Gastroesophageal sphincter (tissue), 4 donors: ENCODE data around the gene RXRA. TPM values are rescaled to one million over a fixed set of nuclear protein-coding genes. Genes with fewer than 3 reads are reported as not detected.
A peak's percentile ranks its signal among the peaks of the same experiment; 100 is the strongest.

Source experiments
- ATAC-seq: fragments of 150-250 bp; one replicate; pipeline ENCODE4 v1.9.1; 2016; ENCODE audit warnings: mild to moderate bottlenecking, moderate library complexity
- H3K27ac ChIP-seq, 4 donors: fragments of 200-600 bp; sonication (generic) in 3 of 4; 1 replicate in 3 of 4; 2 replicates in 1 of 4; pipeline ENCODE4 v1.5.1; 2016 to 2019
- H3K27me3 ChIP-seq: fragments of 200-600 bp; sonication (generic); one replicate; pipeline ENCODE4 v1.5.1; 2019
- H3K36me3 ChIP-seq, 2 donors: fragments of 200-600 bp; sonication (generic); one replicate each; pipeline ENCODE4 v1.5.1; 2019; ENCODE audit warnings: control low read depth in 1 of 2
- H3K4me1 ChIP-seq, 3 donors: fragments of 200-600 bp; sonication (generic); 1 replicate in 2 of 3; 2 replicates in 1 of 3; pipeline ENCODE4 v1.5.1; 2016 to 2019; ENCODE audit warnings: control low read depth in 2 of 3
- H3K4me3 ChIP-seq, 2 donors: fragments of 200-600 bp; sonication (generic); one replicate each; pipeline ENCODE4 v1.5.1; 2019; ENCODE audit warnings: mild to moderate bottlenecking in 1 of 2, moderate library complexity in 1 of 2
- H3K9me3 ChIP-seq, 3 donors: fragments of 200-600 bp; sonication (generic); one replicate each; pipeline ENCODE4 v1.5.1; 2017 to 2019; ENCODE audit warnings: control low read depth in 2 of 3
- CTCF ChIP-seq, 4 experiments: fragments of 200-600 bp in 2 of 4; fragments of 450-650 bp in 2 of 4; sonication (generic) in 1 of 4; IDR thresholded peaks; one replicate each; pipeline ENCODE4 v1.5.1; 2017 to 2019; ENCODE audit warnings: antibody characterized with exemption in 4 of 4, mild to moderate bottlenecking in 2 of 4, moderate library complexity in 2 of 4
- EP300 ChIP-seq: sonication (generic); formaldehyde crosslinking; IDR thresholded peaks from one replicate; pipeline ENCODE4 v1.6.1; 2017; ENCODE audit warnings: antibody characterized with exemption, mild to moderate bottlenecking
- POLR2A ChIP-seq, 2 donors: fragments of 450-650 bp; IDR thresholded peaks; one replicate each; pipeline ENCODE4 v1.6.1; 2017; ENCODE audit warnings: antibody characterized with exemption in 2 of 2, mild to moderate bottlenecking in 2 of 2, moderate library complexity in 1 of 2
- POLR2AphosphoS5 ChIP-seq: sonication (generic); formaldehyde crosslinking; IDR thresholded peaks from one replicate; pipeline ENCODE4 v1.6.1; 2017; ENCODE audit warnings: antibody characterized with exemption
- WGBS, 2 donors: methylation state at CpG; one replicate each; pipeline ENCODE4 v1.1.5; 2018; ENCODE audit warnings: low coverage in 1 of 2; 5-methylcytosine and 5-hydroxymethylcytosine counted together
- total RNA-seq, 4 donors: library from RNA; depleted of rRNA; stranded (reverse); fragments of >200 nt; gene quantifications; one replicate each; pipeline ENCODE4 v1.1.0, GENCODE V29; 2016

Gene RXRA
- total RNA-seq, 4 donors from 2014 or later: 45.1 to 78.9 (median 55.3) TPM

GRCh38 chr9:134455021-134455471 lies 128.8 kb downstream of the RXRA start:
- Histone ChIP-seq H3K27me3 (no peaks in the 10 kb centered on the region), H3K9me3 (no peaks in the 10 kb centered on the region), H3K4me1 (peaks cover 0 to 52% (median 34%) of the 10 kb centered on the region in 3 donors), H3K27ac (peak overlapping the region in 3 of 4 donors; percentile 82 to 91 (median 88)), H3K36me3 (no peaks in the 10 kb centered on the region), H3K4me3 (no peak overlapping the region)
- 85 to 86% methylated on average over 2 to 6 of the region's 13 CpGs for WGBS, 2 donors
- ATAC-seq: no peak
- TF ChIP-seq EP300: no peak

- Histone ChIP-seq H3K36me3 (no peaks in the 10 kb centered on the region), H3K9me3 (no peaks in the 10 kb centered on the region), H3K4me1 (peaks cover 0 to 52% (median 34%) of the 10 kb centered on the region in 3 donors), H3K4me3 (peak overlapping the region in 1 of 2 donors; percentile 46), H3K27me3 (no peaks in the 10 kb centered on the region), H3K27ac (peak overlapping the region; percentile 68 to 91 (median 85))
- TF ChIP-seq POLR2AphosphoS5: no peak
- no peak for TF ChIP-seq POLR2A (IDR thresholded peaks at IDR 0.05)
- no peak for TF ChIP-seq EP300
- TF ChIP-seq CTCF (IDR thresholded peaks at IDR 0.05): no peak
- no peak for ATAC-seq
- WGBS, 2 donors: no CpG with 5 or more reads among the region's 15 CpGs
Observed at GRCh38 chr9:134455537-134455933, 129.3 kb downstream of the RXRA start.

- H3K27ac ChIP-seq: peak overlapping the region; percentile 68 to 91 (median 85)
- H3K4me3 ChIP-seq: peak overlapping the region; percentile 17 to 46
- 0% methylated on average over 1 to 3 of the region's 41 CpGs for WGBS, 2 donors
- ATAC-seq: peak; percentile 88
- H3K9me3 ChIP-seq: peaks cover 0 to under 1% (median 0%) of the 10 kb centered on the region in 3 donors
- peaks cover 0 to 52% (median 34%) of the 10 kb centered on the region in 3 donors for H3K4me1 ChIP-seq
- no peaks in the 10 kb centered on the region for H3K27me3 ChIP-seq
- peak; percentile 75 for TF ChIP-seq POLR2AphosphoS5
- TF ChIP-seq POLR2A (IDR thresholded peaks at IDR 0.05): peak; percentile 33 to 43
- no peak for TF ChIP-seq CTCF (IDR thresholded peaks at IDR 0.05)
- no peak for TF ChIP-seq EP300
- H3K36me3 ChIP-seq: no peaks in the 10 kb centered on the region
Observed at GRCh38 chr9:134455934-134456755, 129.9 kb downstream of the RXRA start.

- peak; percentile 5 for ATAC-seq
- peaks cover 0 to 52% (median 34%) of the 10 kb centered on the region in 3 donors for H3K4me1 ChIP-seq
- WGBS, 2 donors: 83% methylated on average over 1 of the region's 12 CpGs; no CpG with 5 or more reads in 1 of the 2 donors
Observed at GRCh38 chr9:134456756-134457305, 130.6 kb downstream of the RXRA start.

More at GRCh38 chr9:134456756-134457305, 130.6 kb downstream of the RXRA start:
- Histone ChIP-seq H3K36me3 (no peaks in the 10 kb centered on the region), H3K4me3 (peak overlapping the region in 1 of 2 donors; percentile 46), H3K9me3 (peaks cover 0 to 7% (median 0%) of the 10 kb centered on the region in 3 donors), H3K27ac (peak overlapping the region; percentile 15 to 91 (median 85)), H3K27me3 (no peaks in the 10 kb centered on the region)
- TF ChIP-seq EP300 (no peak), CTCF (IDR thresholded peaks at IDR 0.05) (peak in 1 of 4 experiments; percentile 18), POLR2A (IDR thresholded peaks at IDR 0.05) (no peak), POLR2AphosphoS5 (no peak)
